ENCODE measurements around the gene GAD1. TPM values are rescaled to one million over a fixed set of nuclear protein-coding genes. Genes with fewer than 3 reads are reported as not detected.

Gene GAD1
- total RNA-seq, 1 donor from 2014 or later = not detected

DNA sequence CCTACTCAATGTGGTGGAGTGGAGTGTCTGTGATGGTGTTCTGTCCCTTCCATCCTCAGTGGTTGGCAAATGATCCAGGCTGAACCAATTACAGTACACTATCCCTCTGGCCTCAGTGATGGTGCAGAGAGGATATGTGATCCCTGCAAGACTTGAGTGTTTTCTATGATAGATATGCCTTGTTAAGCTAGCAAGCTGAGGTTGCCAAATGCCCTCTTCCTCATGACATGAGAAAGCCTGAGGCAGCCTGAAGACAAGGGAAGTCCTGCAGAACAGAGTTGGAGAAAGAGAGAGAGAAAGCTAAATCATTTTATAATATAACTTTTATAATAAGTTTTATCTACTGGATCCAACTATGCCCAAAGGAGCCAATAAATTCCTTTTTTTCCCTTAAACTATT lies 70.8 kb downstream of the GAD1 start:
- H3K36me3 Mint-ChIP-seq (ENCODE audit: low read depth) = no peaks in the 10 kb centered on the region
- H3K4me3 Mint-ChIP-seq = no peak overlapping the region
- peaks cover 3% of the 10 kb centered on the region for H3K4me1 Mint-ChIP-seq
- intact Hi-C loops (cut with micrococcal nuclease) = no loop called here
- ATAC-seq (ENCODE audit: low read depth) (no peak), DNase-seq (no peak)
- CTCF ChIA-PET = interaction anchor here (1.8 kb wide), 1 partner anchor 14 kb away, joined by 5 read pairs; no protein-coding TSS in a partner anchor
- peaks cover 14% of the 10 kb centered on the region for H3K27me3 Mint-ChIP-seq
- no peaks in the 10 kb centered on the region for H3K9me3 Mint-ChIP-seq
- POLR2A ChIA-PET = no interaction called here
- TF ChIP-seq, protein P1, sequence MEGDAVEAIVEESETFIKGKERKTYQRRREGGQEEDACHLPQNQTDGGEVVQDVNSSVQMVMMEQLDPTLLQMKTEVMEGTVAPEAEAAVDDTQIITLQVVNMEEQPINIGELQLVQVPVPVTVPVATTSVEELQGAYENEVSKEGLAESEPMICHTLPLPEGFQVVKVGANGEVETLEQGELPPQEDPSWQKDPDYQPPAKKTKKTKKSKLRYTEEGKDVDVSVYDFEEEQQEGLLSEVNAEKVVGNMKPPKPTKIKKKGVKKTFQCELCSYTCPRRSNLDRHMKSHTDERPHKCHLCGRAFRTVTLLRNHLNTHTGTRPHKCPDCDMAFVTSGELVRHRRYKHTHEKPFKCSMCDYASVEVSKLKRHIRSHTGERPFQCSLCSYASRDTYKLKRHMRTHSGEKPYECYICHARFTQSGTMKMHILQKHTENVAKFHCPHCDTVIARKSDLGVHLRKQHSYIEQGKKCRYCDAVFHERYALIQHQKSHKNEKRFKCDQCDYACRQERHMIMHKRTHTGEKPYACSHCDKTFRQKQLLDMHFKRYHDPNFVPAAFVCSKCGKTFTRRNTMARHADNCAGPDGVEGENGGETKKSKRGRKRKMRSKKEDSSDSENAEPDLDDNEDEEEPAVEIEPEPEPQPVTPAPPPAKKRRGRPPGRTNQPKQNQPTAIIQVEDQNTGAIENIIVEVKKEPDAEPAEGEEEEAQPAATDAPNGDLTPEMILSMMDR (IDR thresholded peaks at IDR 0.05) = no peak
- no peak overlapping the region for H3K27ac Mint-ChIP-seq

DNA sequence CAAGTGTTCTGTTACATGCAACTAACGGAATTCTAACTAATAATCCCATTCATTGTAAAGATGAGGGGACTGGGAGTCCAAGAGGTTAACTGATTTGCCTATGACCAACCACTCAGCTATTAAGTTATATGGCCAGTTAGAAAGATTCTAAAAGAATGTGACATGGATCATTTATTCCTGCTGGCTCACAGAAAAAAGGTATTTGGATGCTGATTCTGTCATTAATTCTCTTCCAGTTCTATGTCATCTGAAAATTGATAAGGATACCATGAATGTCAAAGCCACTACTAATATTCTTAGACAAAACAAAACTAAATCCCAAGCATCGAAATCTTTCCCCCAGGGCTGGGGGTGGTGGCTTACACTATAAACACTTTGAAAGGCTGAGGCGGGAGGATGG lies 71.2 kb downstream of the GAD1 start:
- intact Hi-C loops (cut with micrococcal nuclease) = no loop called here
- no peaks in the 10 kb centered on the region for H3K9me3 Mint-ChIP-seq
- ATAC-seq (ENCODE audit: low read depth) (no peak), DNase-seq (no peak)
- TF ChIP-seq, protein P1 (IDR thresholded peaks at IDR 0.05) = no peak
- H3K27ac Mint-ChIP-seq = no peak overlapping the region
- CTCF ChIA-PET = interaction anchor here (1.8 kb wide), 1 partner anchor 15 kb away, joined by 5 read pairs; no protein-coding TSS in a partner anchor
- POLR2A ChIA-PET = no interaction called here
- peaks cover 3% of the 10 kb centered on the region for H3K4me1 Mint-ChIP-seq
- H3K27me3 Mint-ChIP-seq = peaks cover 13% of the 10 kb centered on the region
- H3K4me3 Mint-ChIP-seq = no peak overlapping the region
- no peaks in the 10 kb centered on the region for H3K36me3 Mint-ChIP-seq (ENCODE audit: low read depth)

DNA sequence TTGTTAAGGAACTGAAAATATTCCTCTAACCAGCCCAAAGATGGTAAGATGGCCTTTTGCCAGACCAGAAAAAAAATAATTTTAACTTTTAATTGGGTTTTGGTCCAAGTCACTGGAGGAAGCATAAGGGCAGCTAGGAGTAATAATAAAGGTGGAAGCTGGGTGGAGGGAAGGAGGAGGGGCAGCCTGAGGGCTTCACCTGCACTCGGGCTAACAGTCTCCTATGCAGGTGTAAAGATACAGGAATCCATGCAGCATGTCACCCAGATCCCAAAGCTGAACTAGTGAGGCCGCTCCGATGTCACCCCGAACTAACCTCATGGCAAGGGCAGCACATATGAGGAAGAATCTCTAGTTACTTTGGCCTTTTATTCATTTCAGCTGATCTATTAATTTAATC lies 75.2 kb downstream of the GAD1 start:
- ChIA-PET POLR2A (no interaction called here), CTCF (no interaction called here)
- intact Hi-C loops (cut with micrococcal nuclease) = no loop called here

GRCh38 chr2:170892391-170892951 lies 75.8 kb downstream of the GAD1 start:
- H3K4me1 Mint-ChIP-seq = no peaks in the 10 kb centered on the region
- no peaks in the 10 kb centered on the region for H3K36me3 Mint-ChIP-seq (ENCODE audit: low read depth)
- intact Hi-C loops (cut with micrococcal nuclease) = no loop called here
- peaks cover 15% of the 10 kb centered on the region for H3K27me3 Mint-ChIP-seq
- CTCF ChIA-PET = no interaction called here
- no peak overlapping the region for H3K4me3 Mint-ChIP-seq
- no peak overlapping the region for H3K27ac Mint-ChIP-seq
- DNase-seq (no peak), ATAC-seq (ENCODE audit: low read depth) (no peak)
- H3K9me3 Mint-ChIP-seq = no peaks in the 10 kb centered on the region
- TF ChIP-seq, protein P1 (IDR thresholded peaks at IDR 0.05) = no peak
- POLR2A ChIA-PET = no interaction called here

More for the DNA sequence above, 75.2 kb downstream of the GAD1 start:
- DNase-seq (no peak), ATAC-seq (ENCODE audit: low read depth) (no peak)
- Mint-ChIP-seq H3K9me3 (no peaks in the 10 kb centered on the region), H3K27me3 (peaks cover 14% of the 10 kb centered on the region), H3K4me3 (no peak overlapping the region), H3K27ac (no peak overlapping the region), H3K36me3 (ENCODE audit: low read depth) (no peaks in the 10 kb centered on the region), H3K4me1 (no peaks in the 10 kb centered on the region)
- TF ChIP-seq, protein P1 (IDR thresholded peaks at IDR 0.05) = no peak

DNA sequence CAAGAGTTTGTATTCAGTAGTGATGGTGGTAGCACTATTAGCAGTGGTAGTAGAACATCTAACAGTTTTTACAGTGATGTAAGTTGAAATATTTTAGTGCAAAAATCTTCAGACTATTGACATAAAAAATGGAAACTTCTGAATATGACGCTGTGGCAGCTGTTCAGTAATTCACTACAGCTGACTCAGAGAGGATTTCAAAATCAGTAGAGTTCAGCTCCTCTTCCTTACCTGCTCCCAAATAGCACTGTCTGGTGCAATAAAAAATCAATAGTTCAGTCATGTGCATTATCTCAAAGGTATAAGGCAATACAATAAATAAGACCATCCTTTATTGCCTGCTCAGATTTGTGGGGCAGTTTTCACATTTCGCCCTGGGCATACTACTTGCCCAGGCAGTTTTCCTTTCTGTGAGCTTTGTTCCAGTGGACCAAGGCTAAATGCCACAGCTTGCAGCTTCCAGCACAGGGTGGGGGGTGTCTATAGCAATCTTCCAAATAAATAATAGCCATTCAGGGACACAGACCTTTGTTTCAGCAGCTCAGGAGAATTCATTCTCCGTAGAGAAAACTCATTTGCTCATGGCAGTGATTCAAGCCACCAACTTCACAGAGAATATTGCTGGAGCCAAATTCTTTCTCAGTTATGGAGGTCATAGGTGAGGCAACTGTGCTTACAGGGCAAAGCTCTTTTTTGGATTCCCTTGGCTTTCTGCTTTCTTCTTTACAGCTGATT lies 78.5 kb downstream of the GAD1 start:
- no peak overlapping the region for H3K4me3 Mint-ChIP-seq
- POLR2A ChIA-PET = no interaction called here

More for the DNA sequence above, 78.5 kb downstream of the GAD1 start:
- DNase-seq (no peak), ATAC-seq (ENCODE audit: low read depth) (no peak)
- intact Hi-C loops (cut with micrococcal nuclease) = no loop called here
- TF ChIP-seq, protein P1 (IDR thresholded peaks at IDR 0.05) = no peak
- Mint-ChIP-seq H3K36me3 (ENCODE audit: low read depth) (no peaks in the 10 kb centered on the region), H3K9me3 (no peaks in the 10 kb centered on the region), H3K27me3 (peaks cover 15% of the 10 kb centered on the region), H3K4me1 (no peaks in the 10 kb centered on the region), H3K27ac (no peak overlapping the region)
- CTCF ChIA-PET = interaction anchor here (1.4 kb wide), 1 partner anchor 21 kb away, joined by 4 read pairs; no protein-coding TSS in a partner anchor
